ENCODE data around the gene DUSP12.

GRCh38 chr1:161781995-161782394, 32.4 kb downstream of the DUSP12 start:
- TF ChIP-seq, protein P1, sequence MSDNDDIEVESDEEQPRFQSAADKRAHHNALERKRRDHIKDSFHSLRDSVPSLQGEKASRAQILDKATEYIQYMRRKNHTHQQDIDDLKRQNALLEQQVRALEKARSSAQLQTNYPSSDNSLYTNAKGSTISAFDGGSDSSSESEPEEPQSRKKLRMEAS (IDR thresholded peaks at IDR 0.05) = no peak
- no peak for TF ChIP-seq RXRA (IDR thresholded peaks at IDR 0.05)
- no peak for TF ChIP-seq GABPA (IDR thresholded peaks at IDR 0.05 in 1 of 2, conservative IDR thresholded peaks at IDR 0.05 in 1 of 2)
- TF ChIP-seq CTCF (IDR thresholded peaks at IDR 0.05; ENCODE audit: low read depth, low read length, missing input control) = no peak
- no peak for TF ChIP-seq SP1 (IDR thresholded peaks at IDR 0.05)
- no peak for TF ChIP-seq RAD21 (IDR thresholded peaks at IDR 0.05)
- TF ChIP-seq REST (IDR thresholded peaks at IDR 0.05) = no peak
- TF ChIP-seq YY1 (IDR thresholded peaks at IDR 0.05) = no peak
- TF ChIP-seq TAF1 (conservative IDR thresholded peaks at IDR 0.05) = no peak
- TF ChIP-seq ZBTB33 (IDR thresholded peaks at IDR 0.05) = no peak
- no peak for TF ChIP-seq FOXA2 (IDR thresholded peaks at IDR 0.05)
- no peak for TF ChIP-seq JUND (IDR thresholded peaks at IDR 0.05)
